Osteoblast (primary cell): ENCODE measurements around the gene SIAH2. TPM values are rescaled to one million over a fixed set of nuclear protein-coding genes. Genes with fewer than 3 reads are reported as not detected.

Experiments
- DNase-seq: peaks from one replicate; pipeline ENCODE4 v3.0.0; 2011; ENCODE audit warnings: low spot score, mixed read lengths; ENCODE audit not compliant: insufficient read length; ENCODE audit errors: missing footprints
- H2AFZ ChIP-seq: 2 replicates; pipeline ENCODE4 v1.6.0; 2011; ENCODE audit warnings: mild to moderate bottlenecking, low read length
- H3K27ac ChIP-seq: 2 replicates; pipeline ENCODE4 v1.5.1; 2011; ENCODE audit warnings: mild to moderate bottlenecking, low read depth, low read length, moderate library complexity
- H3K27me3 ChIP-seq: 2 replicates; pipeline ENCODE4 v1.6.0; 2012; ENCODE audit warnings: mild to moderate bottlenecking, control low read depth, inconsistent platforms, low read length, moderate library complexity; ENCODE audit not compliant: insufficient read depth
- H3K36me3 ChIP-seq: 2 replicates; pipeline ENCODE4 v1.5.1; 2011; ENCODE audit warnings: mild to moderate bottlenecking, low read length, control low read depth, moderate library complexity; ENCODE audit not compliant: insufficient read depth
- H3K4me1 ChIP-seq: 2 replicates; pipeline ENCODE4 v1.5.1; 2011; ENCODE audit warnings: mild to moderate bottlenecking, low read length, control low read depth, moderate library complexity; ENCODE audit not compliant: insufficient read depth
- H3K4me2 ChIP-seq: 2 replicates; pipeline ENCODE4 v1.6.0; 2011; ENCODE audit warnings: mild to moderate bottlenecking, low read length; ENCODE audit not compliant: insufficient read depth
- H3K4me3 ChIP-seq: fragments of 200-600 bp; sonication (generic); 3 replicates; pipeline ENCODE4 v1.5.1; 2012; ENCODE audit warnings: mild to moderate bottlenecking, low read length, inconsistent platforms; ENCODE audit not compliant: insufficient read depth
- H3K79me2 ChIP-seq: 2 replicates; pipeline ENCODE4 v1.6.0; 2012; ENCODE audit warnings: mild to moderate bottlenecking, low read length, control low read depth, inconsistent platforms; ENCODE audit not compliant: insufficient read depth
- H3K9me3 ChIP-seq: 2 replicates; pipeline ENCODE4 v1.5.1; 2011; ENCODE audit warnings: low read depth, low read length, control low read depth
- H4K20me1 ChIP-seq: 2 replicates; pipeline ENCODE4 v1.6.0; 2012; ENCODE audit warnings: mild to moderate bottlenecking, low read length, control low read depth; ENCODE audit not compliant: insufficient read depth
- total RNA-seq: library from RNA; depleted of rRNA; stranded (reverse); fragments of >200 nt; gene quantifications from 2 replicates; pipeline ENCODE4 v1.2.3, GENCODE V29; 2012
- TF ChIP-seq, protein P1 (sequence below): IDR thresholded peaks from 2 replicates; pipeline ENCODE4 v1.5.1; 2011; ENCODE audit warnings: mild to moderate bottlenecking, low read depth, low read length, moderate library complexity; ENCODE audit errors: extremely low read depth

SIAH2 gene
- total RNA-seq, 1 donor: 36.2 TPM

DNA sequence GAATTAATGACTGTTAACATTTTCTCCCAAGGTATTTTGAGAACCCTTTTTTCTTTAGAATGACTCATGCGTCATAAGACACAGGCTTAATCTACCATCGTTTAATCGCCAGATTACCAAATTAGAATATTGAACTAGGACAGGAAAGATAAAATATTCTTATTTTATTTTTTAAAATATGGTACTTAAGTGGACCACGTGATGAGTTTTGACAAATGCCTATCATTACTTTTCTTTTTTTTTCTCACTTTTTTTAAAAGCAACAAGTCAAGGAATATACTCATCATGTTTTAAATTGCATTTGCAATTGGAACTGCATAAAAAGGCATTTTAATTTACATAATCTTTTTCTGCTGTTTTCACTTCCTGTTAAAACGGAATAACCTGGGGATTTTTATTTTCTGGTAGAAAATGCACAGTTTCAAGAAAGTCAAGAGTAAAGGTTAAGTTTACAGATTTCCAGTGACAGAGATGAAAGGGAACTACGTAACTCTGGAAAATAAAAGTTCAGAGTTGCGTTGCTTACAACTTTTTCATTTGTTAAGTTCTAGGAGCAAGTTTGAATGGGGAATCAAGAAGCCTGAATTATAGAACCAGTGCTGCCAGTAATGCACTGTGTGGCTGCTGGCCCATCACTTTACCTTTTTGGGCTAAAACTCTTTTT is 23.6 kb downstream of the SIAH2 start:
- H3K79me2 ChIP-seq: peaks cover 37% of the 10 kb centered on the region
- TF ChIP-seq, protein P1, sequence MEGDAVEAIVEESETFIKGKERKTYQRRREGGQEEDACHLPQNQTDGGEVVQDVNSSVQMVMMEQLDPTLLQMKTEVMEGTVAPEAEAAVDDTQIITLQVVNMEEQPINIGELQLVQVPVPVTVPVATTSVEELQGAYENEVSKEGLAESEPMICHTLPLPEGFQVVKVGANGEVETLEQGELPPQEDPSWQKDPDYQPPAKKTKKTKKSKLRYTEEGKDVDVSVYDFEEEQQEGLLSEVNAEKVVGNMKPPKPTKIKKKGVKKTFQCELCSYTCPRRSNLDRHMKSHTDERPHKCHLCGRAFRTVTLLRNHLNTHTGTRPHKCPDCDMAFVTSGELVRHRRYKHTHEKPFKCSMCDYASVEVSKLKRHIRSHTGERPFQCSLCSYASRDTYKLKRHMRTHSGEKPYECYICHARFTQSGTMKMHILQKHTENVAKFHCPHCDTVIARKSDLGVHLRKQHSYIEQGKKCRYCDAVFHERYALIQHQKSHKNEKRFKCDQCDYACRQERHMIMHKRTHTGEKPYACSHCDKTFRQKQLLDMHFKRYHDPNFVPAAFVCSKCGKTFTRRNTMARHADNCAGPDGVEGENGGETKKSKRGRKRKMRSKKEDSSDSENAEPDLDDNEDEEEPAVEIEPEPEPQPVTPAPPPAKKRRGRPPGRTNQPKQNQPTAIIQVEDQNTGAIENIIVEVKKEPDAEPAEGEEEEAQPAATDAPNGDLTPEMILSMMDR: no peak
- no peaks in the 10 kb centered on the region for H3K9me3 ChIP-seq
- H2AFZ ChIP-seq: no peak overlapping the region
- no peak overlapping the region for H3K4me3 ChIP-seq
- no peaks in the 10 kb centered on the region for H3K27me3 ChIP-seq
- DNase-seq: no peak
- H3K4me1 ChIP-seq: peaks cover 35% of the 10 kb centered on the region
- H3K4me2 ChIP-seq: no peak overlapping the region
- H4K20me1 ChIP-seq: peaks cover 28% of the 10 kb centered on the region
- H3K36me3 ChIP-seq: peaks cover 13% of the 10 kb centered on the region
- H3K27ac ChIP-seq: no peak overlapping the region

DNA sequence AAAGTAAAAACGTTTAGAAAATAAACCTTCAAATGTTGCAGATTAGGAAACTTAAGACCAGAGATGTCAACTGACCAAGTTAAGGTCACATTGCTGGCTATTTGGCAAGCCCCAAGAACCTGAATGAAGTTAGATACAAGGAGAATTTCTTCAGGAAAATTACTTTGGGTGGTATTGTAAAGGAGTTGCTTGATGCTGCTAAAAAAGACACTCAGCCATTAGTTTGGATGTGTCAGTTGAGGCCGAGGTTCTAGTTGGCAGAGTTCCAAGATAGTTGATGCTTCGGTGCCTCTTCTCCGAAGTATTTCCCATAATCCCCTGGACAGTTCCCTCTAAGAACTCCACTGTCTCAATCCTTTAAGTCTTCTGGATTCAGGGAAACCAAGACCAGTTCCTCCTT is 24.3 kb downstream of the SIAH2 start:
- no peak for DNase-seq
- H3K4me3 ChIP-seq: no peak overlapping the region
- TF ChIP-seq, protein P1: no peak
- H3K4me1 ChIP-seq: peaks cover 28% of the 10 kb centered on the region
- H4K20me1 ChIP-seq: peaks cover 24% of the 10 kb centered on the region
- H3K36me3 ChIP-seq: peaks cover 13% of the 10 kb centered on the region
- no peaks in the 10 kb centered on the region for H3K27me3 ChIP-seq
- H3K4me2 ChIP-seq: no peak overlapping the region
- no peaks in the 10 kb centered on the region for H3K9me3 ChIP-seq
- no peak overlapping the region for H2AFZ ChIP-seq
- peak overlapping the region; percentile 6 for H3K27ac ChIP-seq
- peaks cover 31% of the 10 kb centered on the region for H3K79me2 ChIP-seq

DNA sequence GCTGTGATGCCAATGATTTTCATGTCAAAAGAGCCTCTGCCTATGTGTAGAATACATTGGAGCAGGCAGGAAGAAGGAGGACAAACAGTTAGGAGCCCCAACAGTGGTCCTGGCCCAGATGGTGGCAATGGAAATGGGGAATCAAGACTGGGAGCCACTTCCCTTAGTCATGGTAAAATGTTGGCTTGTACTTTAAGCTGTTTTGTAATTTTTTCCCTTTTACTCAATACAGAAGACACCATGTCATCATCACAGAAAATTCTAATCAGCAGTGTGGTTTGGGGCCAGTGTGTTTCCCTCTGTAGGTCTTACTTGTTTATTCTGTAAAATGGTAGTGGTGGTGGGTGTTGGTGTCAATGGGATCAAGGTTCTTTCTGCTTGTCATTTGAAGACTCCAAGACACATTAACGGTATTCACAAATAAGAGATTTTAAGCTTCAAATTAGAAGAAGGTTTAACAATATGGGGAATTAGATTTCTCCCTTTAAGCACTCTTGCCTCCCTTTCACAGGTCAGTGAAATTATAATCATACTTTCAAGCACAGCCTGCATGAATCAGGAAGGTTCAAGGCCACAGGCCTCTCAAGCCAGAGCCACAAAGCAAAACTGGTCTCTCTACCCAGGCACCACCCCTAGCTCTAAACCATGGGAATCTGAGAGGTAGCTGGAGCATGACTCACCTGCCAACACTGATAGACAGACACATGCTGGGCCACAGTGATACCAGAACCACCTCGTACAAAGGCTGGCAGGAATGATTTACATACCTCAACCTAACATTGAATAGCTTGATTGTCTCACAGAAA is 24.9 kb downstream of the SIAH2 start:
- no peak for DNase-seq
- TF ChIP-seq, protein P1: no peak
- Histone ChIP-seq H3K27me3 (no peaks in the 10 kb centered on the region), H3K4me2 (no peak overlapping the region), H3K27ac (peak overlapping the region; percentile 6), H3K36me3 (peaks cover 13% of the 10 kb centered on the region), H2AFZ (no peak overlapping the region), H3K9me3 (no peaks in the 10 kb centered on the region), H3K4me3 (no peak overlapping the region), H3K79me2 (peaks cover 25% of the 10 kb centered on the region), H3K4me1 (peaks cover 27% of the 10 kb centered on the region), H4K20me1 (peaks cover 17% of the 10 kb centered on the region)
